Measurements from ENCODE around the gene PTPN2.

GRCh38 chr18:12783524-12783923 lies 100.5 kb downstream of the PTPN2 start:
- TF ChIP-seq CTCF (IDR thresholded peaks at IDR 0.05; ENCODE audit: insufficient read depth, low read length) (no peak), REST (IDR thresholded peaks at IDR 0.05; ENCODE audit: insufficient replicate concordance, low read depth) (no peak), POLR2AphosphoS5 (IDR thresholded peaks at IDR 0.05; ENCODE audit: low read depth) (no peak), SPI1 (IDR thresholded peaks at IDR 0.05; ENCODE audit: borderline replicate concordance, low read depth) (no peak), GABPA (IDR thresholded peaks at IDR 0.05; ENCODE audit: low read depth) (no peak)
